ENCODE results near the gene XAF1. TPM values are rescaled to one million over a fixed set of nuclear protein-coding genes. Genes with fewer than 3 reads are reported as not detected.
"Not testable (repeated sequence)": the region's sequence is repeated elsewhere in the genome, so short reads cannot be mapped to it uniquely, and the experiment has no call there.

Gene XAF1
- total and polyA plus RNA-seq, 2 donors (not counting 1 experiment from before 2014, with no cell fraction given), result 3.2 to 98.9 TPM

GRCh38 chr17:6772016-6772415 lies 16.2 kb downstream of the XAF1 start:
- no peaks in the 10 kb centered on the region for H3K9me3 ChIP-seq (ENCODE audit: control insufficient read depth, insufficient read depth, low read depth, low read length)
- H3K36me3 ChIP-seq (ENCODE audit: control insufficient read depth, insufficient read depth, low read length), result peaks cover 7% of the 10 kb centered on the region
- no peak overlapping the region for H3K9ac ChIP-seq (ENCODE audit: insufficient read depth, low read length)
- no peaks in the 10 kb centered on the region for H3K4me1 ChIP-seq (ENCODE audit: control insufficient read depth, extremely low read depth, insufficient read depth, low read length)
- no peaks in the 10 kb centered on the region for H3K79me2 ChIP-seq (ENCODE audit: control insufficient read depth, insufficient read depth, low read length)
- H3K4me3 ChIP-seq (replicated peaks in 1 of 4; ENCODE audit: control extremely low read depth in 1 of 4, insufficient read depth in 1 of 4, low read depth in 3 of 4, low read length in 4 of 4), result no peak overlapping the region
- H2AFZ ChIP-seq (ENCODE audit: low read length), result no peak overlapping the region
- TF ChIP-seq CTCF (conservative IDR thresholded peaks at IDR 0.05 in 1 of 2, IDR thresholded peaks at IDR 0.05 in 1 of 2; ENCODE audit: low read depth in 1 of 2, low read length in 2 of 2), result no peak
- TF ChIP-seq EZH2 (IDR thresholded peaks at IDR 0.05; ENCODE audit: low read length, missing control alignments), result no peak
- no peak overlapping the region for H3K4me2 ChIP-seq (ENCODE audit: extremely low read depth, insufficient read depth, low read length)
- H3K27ac ChIP-seq (ENCODE audit: insufficient read depth, low read length), result no peak overlapping the region
- H3K27me3 ChIP-seq (ENCODE audit: control insufficient read depth, insufficient read depth, low read length), result peaks cover 14% of the 10 kb centered on the region
- H4K20me1 ChIP-seq (ENCODE audit: control insufficient read depth, extremely low read depth, insufficient read depth, low read length), result no peaks in the 10 kb centered on the region
- DNase-seq (ENCODE audit: low read depth in 2 of 2), result no peak

DNA sequence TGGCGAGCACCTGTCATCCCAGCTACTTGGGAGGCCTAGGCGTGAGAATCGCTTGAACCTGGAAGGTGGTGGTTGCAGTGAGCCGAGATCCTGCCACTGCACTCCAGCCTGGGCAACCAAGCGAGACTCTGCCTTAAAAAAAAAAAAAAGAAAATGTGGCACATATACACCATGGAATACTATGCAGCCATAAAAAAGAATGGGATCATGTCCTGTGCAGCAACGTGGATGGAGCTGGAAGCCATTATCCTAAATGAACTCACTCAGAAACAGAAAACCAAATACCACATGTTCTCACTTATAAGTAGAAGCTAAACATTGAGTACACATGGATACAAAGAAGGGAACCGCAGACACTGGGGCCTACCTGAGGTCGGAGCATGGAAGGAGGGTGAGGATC lies 19.1 kb downstream of the XAF1 start:
- not testable (repeated sequence) for H2AFZ ChIP-seq (ENCODE audit: low read length); DNase-seq (ENCODE audit: low read depth in 2 of 2)
- peaks cover 29% of the 10 kb centered on the region for H3K27me3 ChIP-seq (ENCODE audit: control insufficient read depth, insufficient read depth, low read length)

DNA sequence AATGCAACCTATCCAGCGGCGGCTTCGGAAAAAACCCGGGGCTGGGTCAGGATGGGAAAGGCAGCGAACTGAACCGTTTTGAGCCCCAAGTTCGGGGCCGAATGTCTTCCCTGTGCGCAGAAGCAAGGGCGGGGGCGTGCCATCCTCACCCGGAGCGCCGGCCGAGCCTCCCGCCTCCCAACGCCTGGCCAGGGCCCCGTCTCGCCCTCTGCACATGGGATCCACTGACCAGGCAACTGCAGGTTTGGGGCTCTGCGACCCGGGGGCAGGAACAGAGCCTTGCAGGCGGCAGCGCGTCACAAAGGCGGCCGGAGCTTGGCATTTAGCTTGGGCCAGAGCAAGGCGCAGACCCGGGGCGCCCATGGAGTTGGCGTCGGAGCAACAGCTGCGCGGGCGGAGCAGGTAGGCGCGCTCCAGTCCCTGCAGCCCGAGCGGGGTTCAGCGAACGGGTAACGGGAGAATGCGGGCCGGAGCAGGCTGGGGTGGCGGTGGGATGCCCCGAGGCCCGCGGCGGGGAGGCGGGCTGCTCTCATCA lies 20.1 kb downstream of the XAF1 start, which contains the start of gene FBXO39:
TSS of gene FBXO39 (plus strand) at position 345 of the 535 bp plus-strand sequence. CDS start 3,654 bp downstream, outside the sequence.
- Histone ChIP-seq H3K4me3 (replicated peaks in 1 of 4; ENCODE audit: control extremely low read depth in 1 of 4, insufficient read depth in 1 of 4, low read depth in 3 of 4, low read length in 4 of 4) (peak within 1 kb of the TSS in 1 of 4 experiments; percentile 22), H3K27ac (ENCODE audit: insufficient read depth, low read length) (no peak within 1 kb of the TSS), H3K79me2 (ENCODE audit: control insufficient read depth, insufficient read depth, low read length) (no peaks in the 10 kb centered on the region), H3K9me3 (ENCODE audit: control insufficient read depth, insufficient read depth, low read depth, low read length) (no peaks in the 10 kb centered on the region), H3K9ac (ENCODE audit: insufficient read depth, low read length) (no peak within 1 kb of the TSS), H4K20me1 (ENCODE audit: control insufficient read depth, extremely low read depth, insufficient read depth, low read length) (no peaks in the 10 kb centered on the region), H3K4me2 (ENCODE audit: extremely low read depth, insufficient read depth, low read length) (no peak within 1 kb of the TSS), H2AFZ (ENCODE audit: low read length) (no peak within 1 kb of the TSS), H3K27me3 (ENCODE audit: control insufficient read depth, insufficient read depth, low read length) (peaks cover 29% of the 10 kb centered on the region), H3K36me3 (ENCODE audit: control insufficient read depth, insufficient read depth, low read length) (peaks cover 3% of the 10 kb centered on the region), H3K4me1 (ENCODE audit: control insufficient read depth, extremely low read depth, insufficient read depth, low read length) (no peaks in the 10 kb centered on the region)
- TF ChIP-seq EZH2 (IDR thresholded peaks at IDR 0.05; ENCODE audit: low read length, missing control alignments) (no peak), CTCF (conservative IDR thresholded peaks at IDR 0.05 in 1 of 2, IDR thresholded peaks at IDR 0.05 in 1 of 2; ENCODE audit: low read depth in 1 of 2, low read length in 2 of 2) (no peak)
- DNase-seq (ENCODE audit: low read depth in 2 of 2), result no peak

More for the DNA sequence above, 19.1 kb downstream of the XAF1 start:
- H3K9ac ChIP-seq (ENCODE audit: insufficient read depth, low read length); H3K4me2 ChIP-seq (ENCODE audit: extremely low read depth, insufficient read depth, low read length); H4K20me1 ChIP-seq (ENCODE audit: control insufficient read depth, extremely low read depth, insufficient read depth, low read length); H3K36me3 ChIP-seq (ENCODE audit: control insufficient read depth, insufficient read depth, low read length); H3K4me1 ChIP-seq (ENCODE audit: control insufficient read depth, extremely low read depth, insufficient read depth, low read length); H3K4me3 ChIP-seq (replicated peaks in 1 of 4; ENCODE audit: control extremely low read depth in 1 of 4, insufficient read depth in 1 of 4, low read depth in 3 of 4, low read length in 4 of 4); H3K27ac ChIP-seq (ENCODE audit: insufficient read depth, low read length); H3K9me3 ChIP-seq (ENCODE audit: control insufficient read depth, insufficient read depth, low read depth, low read length); H3K79me2 ChIP-seq (ENCODE audit: control insufficient read depth, insufficient read depth, low read length): not testable (repeated sequence)

Measured in fibroblast of lung (primary cell).